Skeletal muscle tissue (tissue), 4 donors: ENCODE results near the gene VIL1. TPM values are rescaled to one million over a fixed set of nuclear protein-coding genes. Genes with fewer than 3 reads are reported as not detected.

Experiments used
- H3K27ac ChIP-seq: one replicate; pipeline ENCODE4 v1.7.0; 2013; ENCODE audit warnings: mild to moderate bottlenecking, low read depth, low read length, inconsistent platforms
- H3K27me3 ChIP-seq, 3 donors: one replicate each; pipeline ENCODE4 v1.7.0; 2013; ENCODE audit warnings: low read length in 3 of 3; ENCODE audit not compliant: control insufficient read depth in 3 of 3, insufficient read depth in 3 of 3
- H3K36me3 ChIP-seq, 3 donors: one replicate each; pipeline ENCODE4 v1.7.0; 2013; ENCODE audit warnings: low read length in 3 of 3; ENCODE audit not compliant: control insufficient read depth in 3 of 3, insufficient read depth in 3 of 3
- H3K4me1 ChIP-seq, 3 donors: one replicate each; pipeline ENCODE4 v1.7.0; 2013; ENCODE audit warnings: low read length in 3 of 3, mild to moderate bottlenecking in 3 of 3; ENCODE audit not compliant: control insufficient read depth in 3 of 3, insufficient read depth in 3 of 3
- H3K4me3 ChIP-seq, 3 donors: one replicate each; pipeline ENCODE4 v1.7.0; 2013; ENCODE audit warnings: low read length in 3 of 3
- H3K9ac ChIP-seq, 3 donors: one replicate each; pipeline ENCODE4 v1.7.0; 2013; ENCODE audit warnings: low read length in 3 of 3, mild to moderate bottlenecking in 3 of 3, moderate library complexity in 2 of 3, low read depth in 1 of 3
- H3K9me3 ChIP-seq, 3 donors: one replicate each; pipeline ENCODE4 v1.7.0; 2013; ENCODE audit warnings: low read length in 3 of 3; ENCODE audit not compliant: control insufficient read depth in 3 of 3
- total RNA-seq: library from RNA; depleted of rRNA; stranded (reverse); fragments of >200 nt; gene quantifications from one replicate; pipeline ENCODE4 v1.2.3, GENCODE V29; 2014
- donor health status: Osteomylitis.

VIL1 gene
- total RNA-seq, 1 donor from 2014 or later = not detected

- no peaks in the 10 kb centered on the region for H3K27me3 ChIP-seq
- no peak overlapping the region for H3K9ac ChIP-seq
- H3K36me3 ChIP-seq = no peaks in the 10 kb centered on the region
- no peak overlapping the region for H3K4me3 ChIP-seq
- H3K27ac ChIP-seq = no peak overlapping the region
- H3K4me1 ChIP-seq = no peaks in the 10 kb centered on the region
- no peaks in the 10 kb centered on the region for H3K9me3 ChIP-seq
These were observed 3.6 kb downstream of the VIL1 start for GRCh38 chr2:218422403-218423086.

GRCh38 chr2:218423584-218423983 lies 4.7 kb downstream of the VIL1 start:
- H3K27ac ChIP-seq = no peak overlapping the region
- H3K9me3 ChIP-seq = no peaks in the 10 kb centered on the region
- no peaks in the 10 kb centered on the region for H3K4me1 ChIP-seq
- H3K27me3 ChIP-seq = no peaks in the 10 kb centered on the region
- no peaks in the 10 kb centered on the region for H3K36me3 ChIP-seq
- H3K9ac ChIP-seq = no peak overlapping the region
- H3K4me3 ChIP-seq = no peak overlapping the region

DNA sequence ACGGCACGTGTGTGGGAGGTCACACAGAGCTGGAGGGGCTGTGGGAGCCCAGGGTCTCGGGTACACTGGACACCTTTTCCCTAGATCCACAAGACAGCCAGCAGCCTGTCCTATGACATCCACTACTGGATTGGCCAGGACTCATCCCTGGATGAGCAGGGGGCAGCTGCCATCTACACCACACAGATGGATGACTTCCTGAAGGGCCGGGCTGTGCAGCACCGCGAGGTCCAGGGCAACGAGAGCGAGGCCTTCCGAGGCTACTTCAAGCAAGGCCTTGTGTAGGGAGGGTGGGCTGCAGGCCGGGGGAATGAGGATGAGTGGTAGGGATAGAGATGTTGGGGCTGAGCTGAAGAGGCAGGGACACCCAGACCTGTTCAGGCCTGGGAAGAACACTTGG lies 6.6 kb downstream of the VIL1 start:
- Histone ChIP-seq H3K36me3 (no peaks in the 10 kb centered on the region), H3K9me3 (no peaks in the 10 kb centered on the region), H3K27ac (no peak overlapping the region), H3K4me3 (no peak overlapping the region), H3K27me3 (peaks cover 0 to 2% (median 0%) of the 10 kb centered on the region in 3 donors), H3K9ac (no peak overlapping the region), H3K4me1 (no peaks in the 10 kb centered on the region)

DNA sequence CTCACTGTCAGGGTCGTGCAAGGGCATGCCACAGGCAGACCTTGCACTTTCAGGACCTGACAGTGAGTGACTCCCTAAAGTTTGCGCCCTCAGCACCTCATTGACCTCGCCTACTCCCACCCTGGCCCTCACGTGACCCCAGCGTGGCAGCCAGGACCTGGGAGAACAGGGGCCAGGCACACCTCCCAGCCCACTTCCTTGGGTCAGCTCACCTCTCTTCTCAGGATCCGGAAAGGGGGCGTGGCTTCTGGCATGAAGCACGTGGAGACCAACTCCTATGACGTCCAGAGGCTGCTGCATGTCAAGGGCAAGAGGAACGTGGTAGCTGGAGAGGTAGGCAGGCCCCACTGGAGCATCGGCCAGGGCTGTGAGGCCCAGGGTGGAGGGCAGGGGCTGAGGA lies 8.8 kb downstream of the VIL1 start:
- no peaks in the 10 kb centered on the region for H3K36me3 ChIP-seq
- H3K4me3 ChIP-seq = no peak overlapping the region

GRCh38 chr2:218428846-218429558 lies 10.1 kb downstream of the VIL1 start:
- no peaks in the 10 kb centered on the region for H3K4me1 ChIP-seq
- no peaks in the 10 kb centered on the region for H3K36me3 ChIP-seq
- H3K9ac ChIP-seq = no peak overlapping the region

More for the DNA sequence above, 8.8 kb downstream of the VIL1 start:
- no peaks in the 10 kb centered on the region for H3K4me1 ChIP-seq
- no peak overlapping the region for H3K9ac ChIP-seq
- peaks cover 0 to 6% (median 0%) of the 10 kb centered on the region in 3 donors for H3K27me3 ChIP-seq
- H3K9me3 ChIP-seq = no peaks in the 10 kb centered on the region
- H3K27ac ChIP-seq = no peak overlapping the region

DNA sequence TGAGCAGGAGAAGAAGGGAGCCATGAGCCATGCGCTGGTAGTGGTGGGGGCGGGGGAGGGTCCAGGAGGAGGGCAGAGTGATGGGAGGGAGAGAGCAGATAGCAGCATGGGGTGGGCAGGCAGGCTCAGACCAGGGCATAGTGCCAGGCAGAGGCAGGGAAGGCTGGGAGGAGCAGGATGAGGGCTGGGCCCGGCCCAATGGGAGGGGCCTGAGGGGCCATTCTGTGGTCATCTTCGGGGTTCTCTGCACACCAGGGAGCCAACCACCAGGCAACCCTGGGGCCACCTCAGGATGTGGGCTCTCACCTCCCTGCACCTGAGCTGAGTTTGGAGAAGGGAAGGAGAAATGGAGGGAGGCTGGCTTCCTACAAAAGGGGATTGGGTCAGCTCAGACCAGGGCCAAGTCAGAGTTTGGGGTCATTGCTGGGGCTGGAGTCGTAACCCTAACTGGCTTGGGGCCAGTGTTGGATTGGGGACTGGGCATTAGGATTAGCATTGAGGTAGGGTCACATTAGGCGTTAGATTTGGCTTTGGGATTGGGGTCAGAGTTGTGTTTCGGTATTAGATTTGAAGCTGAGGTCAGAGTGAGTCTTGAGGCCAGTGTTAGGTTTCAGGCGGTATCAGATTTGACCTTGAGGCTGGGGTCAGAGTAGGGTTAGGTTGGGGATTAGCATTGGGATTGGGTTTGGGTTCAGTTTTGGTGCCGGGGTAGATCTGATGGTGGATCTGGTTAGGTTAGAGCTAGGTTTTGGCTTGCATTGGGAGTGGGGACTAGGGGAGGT lies 11.2 kb downstream of the VIL1 start:
- Histone ChIP-seq H3K27ac (no peak overlapping the region), H3K4me3 (no peak overlapping the region), H3K9ac (no peak overlapping the region), H3K36me3 (no peaks in the 10 kb centered on the region), H3K4me1 (no peaks in the 10 kb centered on the region), H3K27me3 (peaks cover 0 to 6% (median 0%) of the 10 kb centered on the region in 3 donors), H3K9me3 (no peaks in the 10 kb centered on the region)

More at GRCh38 chr2:218428846-218429558, 10.1 kb downstream of the VIL1 start:
- no peak overlapping the region for H3K27ac ChIP-seq
- peaks cover 0 to 6% (median 0%) of the 10 kb centered on the region in 3 donors for H3K27me3 ChIP-seq
- H3K9me3 ChIP-seq = no peaks in the 10 kb centered on the region
- no peak overlapping the region for H3K4me3 ChIP-seq

DNA sequence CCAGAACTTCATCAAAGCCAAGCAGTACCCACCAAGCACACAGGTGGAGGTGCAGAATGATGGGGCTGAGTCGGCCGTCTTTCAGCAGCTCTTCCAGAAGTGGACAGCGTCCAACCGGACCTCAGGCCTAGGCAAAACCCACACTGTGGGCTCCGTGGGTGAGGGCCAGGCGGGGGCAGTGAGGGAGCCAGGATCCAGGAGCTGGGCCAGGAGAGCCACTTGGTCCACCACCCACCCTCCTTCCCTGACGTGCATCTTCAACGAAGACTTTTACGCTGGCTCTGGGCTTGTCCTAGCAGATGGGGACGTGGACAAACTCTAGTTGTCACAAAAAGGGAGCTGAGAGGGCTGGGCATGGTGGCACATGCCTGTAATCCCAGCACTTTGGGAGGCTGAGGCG lies 11.8 kb downstream of the VIL1 start:
- Histone ChIP-seq H3K4me1 (no peaks in the 10 kb centered on the region), H3K36me3 (no peaks in the 10 kb centered on the region), H3K9ac (no peak overlapping the region), H3K4me3 (no peak overlapping the region), H3K9me3 (no peaks in the 10 kb centered on the region), H3K27ac (no peak overlapping the region), H3K27me3 (peaks cover 0 to 6% (median 0%) of the 10 kb centered on the region in 3 donors)

DNA sequence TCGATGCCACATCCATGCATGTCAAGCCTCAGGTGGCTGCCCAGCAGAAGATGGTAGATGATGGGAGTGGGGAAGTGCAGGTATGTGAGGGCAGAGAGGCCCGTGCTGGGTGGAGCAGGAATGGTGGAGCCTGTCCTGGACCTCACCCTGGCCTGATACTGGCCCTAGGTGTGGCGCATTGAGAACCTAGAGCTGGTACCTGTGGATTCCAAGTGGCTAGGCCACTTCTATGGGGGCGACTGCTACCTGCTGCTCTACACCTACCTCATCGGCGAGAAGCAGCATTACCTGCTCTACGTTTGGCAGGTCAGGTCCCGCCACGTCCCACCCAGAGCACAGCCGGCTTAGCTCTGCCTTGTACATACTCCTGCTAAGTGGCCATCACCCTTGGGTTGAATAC lies 13.0 kb downstream of the VIL1 start:
- Histone ChIP-seq H3K4me1 (no peaks in the 10 kb centered on the region), H3K27ac (no peak overlapping the region), H3K27me3 (peaks cover 0 to 6% (median 0%) of the 10 kb centered on the region in 3 donors), H3K36me3 (no peaks in the 10 kb centered on the region), H3K9ac (no peak overlapping the region), H3K9me3 (no peaks in the 10 kb centered on the region), H3K4me3 (no peak overlapping the region)

GRCh38 chr2:218432676-218433365 lies 13.9 kb downstream of the VIL1 start:
- no peak overlapping the region for H3K27ac ChIP-seq
- H3K9ac ChIP-seq = no peak overlapping the region
- H3K4me3 ChIP-seq = no peak overlapping the region
- H3K27me3 ChIP-seq = peaks cover 0 to 6% (median 0%) of the 10 kb centered on the region in 3 donors
- no peaks in the 10 kb centered on the region for H3K36me3 ChIP-seq
- no peaks in the 10 kb centered on the region for H3K9me3 ChIP-seq
- no peaks in the 10 kb centered on the region for H3K4me1 ChIP-seq
